ENCODE measurements around the gene ELP5.

ELP5 gene

GRCh38 chr17:7224110-7224509 is 27.9 kb upstream of the ELP5 start:
- DNase-seq (ENCODE audit: low read depth) = no peak
- H3K4me3 ChIP-seq (ENCODE audit: low read depth, low read length) = no peak overlapping the region
- no peak for TF ChIP-seq CTCF (conservative IDR thresholded peaks at IDR 0.05; ENCODE audit: low read depth, low read length)

DNA sequence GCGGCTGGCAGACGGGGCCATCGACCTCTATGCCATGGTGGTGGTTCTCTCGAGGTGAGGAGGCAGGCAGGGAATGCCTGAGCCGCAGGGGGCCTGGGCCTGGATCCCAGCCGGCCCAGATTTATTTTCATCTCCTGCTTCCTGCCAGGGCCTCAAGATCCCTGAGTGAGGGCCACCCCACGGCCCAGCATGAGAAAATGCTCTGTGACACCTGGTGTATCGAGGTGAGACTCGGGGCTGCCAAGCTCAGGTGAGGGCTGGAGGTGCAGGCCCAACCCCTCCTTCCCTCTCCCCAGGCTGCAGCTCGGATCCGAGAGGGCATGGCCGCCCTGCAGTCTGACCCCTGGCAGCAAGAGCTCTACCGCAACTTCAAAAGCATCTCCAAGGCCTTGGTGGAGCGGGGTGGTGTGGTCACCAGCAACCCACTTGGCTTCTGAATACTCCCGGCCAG is 27.3 kb upstream of the ELP5 start:
- TF ChIP-seq CTCF (conservative IDR thresholded peaks at IDR 0.05; ENCODE audit: low read depth, low read length) = no peak
- no peak for DNase-seq (ENCODE audit: low read depth)
- no peak overlapping the region for H3K4me3 ChIP-seq (ENCODE audit: low read depth, low read length)

- TF ChIP-seq CTCF (conservative IDR thresholded peaks at IDR 0.05; ENCODE audit: low read depth, low read length) = no peak
- no peak for DNase-seq (ENCODE audit: low read depth)
- no peak overlapping the region for H3K4me3 ChIP-seq (ENCODE audit: low read depth, low read length)
These were observed 26.2 kb upstream of the ELP5 start for GRCh38 chr17:7225711-7226331.

DNA sequence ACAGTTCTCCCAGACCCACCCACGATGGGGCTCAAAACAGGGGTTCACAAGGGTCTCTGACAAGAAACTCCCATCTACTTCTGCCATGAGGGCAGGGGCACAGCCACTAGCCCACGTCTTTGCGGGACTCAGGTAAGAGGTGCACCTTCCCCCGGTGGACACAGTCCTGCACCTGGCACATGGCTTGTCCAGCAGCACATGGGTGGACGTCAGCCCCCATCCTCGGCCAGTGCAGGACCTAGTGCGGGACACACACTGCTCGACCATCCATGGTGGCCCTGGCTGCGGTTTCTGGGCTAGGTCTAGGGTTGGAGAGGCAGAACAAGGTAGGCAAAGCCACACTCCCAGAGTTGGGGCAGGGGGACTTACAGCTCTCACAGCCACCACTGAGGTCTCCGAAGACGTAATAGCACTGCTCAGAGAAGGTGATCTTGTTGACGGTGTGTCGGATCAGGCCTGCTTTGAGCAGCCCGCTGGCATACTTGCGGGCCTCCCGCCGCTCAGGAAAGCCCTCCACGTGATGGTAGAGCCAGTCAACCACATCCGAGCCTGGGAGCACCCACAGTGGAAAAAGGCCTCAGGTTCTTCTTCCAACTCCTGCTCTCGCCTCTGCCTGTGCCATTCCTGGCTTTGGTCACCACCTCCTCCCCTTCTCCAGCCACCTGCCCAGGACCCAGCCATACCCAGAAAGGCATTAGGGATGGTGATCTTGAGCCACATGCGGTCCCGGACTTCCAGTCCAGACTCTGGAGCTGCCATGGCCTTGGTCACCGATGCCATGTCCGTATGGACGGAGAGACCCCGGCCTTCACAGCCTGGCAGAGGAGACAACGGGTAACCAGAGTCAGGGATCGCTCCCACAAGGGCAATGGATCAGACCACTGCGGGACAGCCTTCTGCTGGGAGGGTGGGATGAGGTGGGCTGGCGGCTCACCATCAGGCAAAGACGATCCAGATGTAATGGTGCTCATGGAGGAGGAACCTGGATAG is 25.0 kb upstream of the ELP5 start:
- H3K4me3 ChIP-seq (ENCODE audit: low read depth, low read length) = no peak overlapping the region
- DNase-seq (ENCODE audit: low read depth) = no peak
- TF ChIP-seq CTCF (conservative IDR thresholded peaks at IDR 0.05; ENCODE audit: low read depth, low read length) = no peak

- TF ChIP-seq CTCF (conservative IDR thresholded peaks at IDR 0.05; ENCODE audit: low read depth, low read length) = no peak
- DNase-seq (ENCODE audit: low read depth) = no peak
- H3K4me3 ChIP-seq (ENCODE audit: low read depth, low read length) = no peak overlapping the region
These were observed 23.1 kb upstream of the ELP5 start for GRCh38 chr17:7228920-7229319.

- no peak for TF ChIP-seq CTCF (conservative IDR thresholded peaks at IDR 0.05; ENCODE audit: low read depth, low read length)
- H3K4me3 ChIP-seq (ENCODE audit: low read depth, low read length) = no peak overlapping the region
- DNase-seq (ENCODE audit: low read depth) = no peak
These were observed 22.5 kb upstream of the ELP5 start for GRCh38 chr17:7229504-7229903.

Data from choroid plexus epithelial cell (primary cell).